GM21390 (cell line): ENCODE data around the gene DNTTIP2.
"Not testable (repeated sequence)": the region's sequence is repeated elsewhere in the genome, so short reads cannot be mapped to it uniquely, and the experiment has no call there.

Experiments
- ATAC-seq: cut with Tn5 transposase; IDR thresholded peaks from one replicate; pipeline ENCODE4 v1.9.1; 2021; ENCODE audit not compliant: unreplicated experiment

The DNTTIP2 gene

GRCh38 chr1:93844262-93845045, 34.6 kb downstream of the DNTTIP2 start:
- ATAC-seq: no peak

- ATAC-seq: no peak
These were observed 36.1 kb downstream of the DNTTIP2 start for GRCh38 chr1:93842750-93843500.

GRCh38 chr1:93841771-93842170, 37.2 kb downstream of the DNTTIP2 start:
- no peak for ATAC-seq

- no peak for ATAC-seq
These were observed 38.0 kb downstream of the DNTTIP2 start for GRCh38 chr1:93840956-93841482.

GRCh38 chr1:93839753-93840152, 39.3 kb downstream of the DNTTIP2 start:
- no peak for ATAC-seq

- ATAC-seq: no peak
These were observed 39.7 kb downstream of the DNTTIP2 start for GRCh38 chr1:93839307-93839706.

- no peak for ATAC-seq
These were observed 41.0 kb downstream of the DNTTIP2 start for GRCh38 chr1:93837961-93838360.

GRCh38 chr1:93833293-93833692, 45.7 kb downstream of the DNTTIP2 start:
- not testable (repeated sequence) for ATAC-seq

- ATAC-seq: no peak
These were observed 49.9 kb downstream of the DNTTIP2 start for GRCh38 chr1:93829061-93829460.

GRCh38 chr1:93828367-93828755, 50.6 kb downstream of the DNTTIP2 start:
- no peak for ATAC-seq

- ATAC-seq: no peak
These were observed 51.2 kb downstream of the DNTTIP2 start for GRCh38 chr1:93827633-93828366.

- peak; percentile 43 for ATAC-seq
These were observed 51.9 kb downstream of the DNTTIP2 start for GRCh38 chr1:93827128-93827527.

- ATAC-seq: no peak
These were observed 54.2 kb downstream of the DNTTIP2 start for GRCh38 chr1:93824834-93825233.

- no peak for ATAC-seq
These were observed 56.1 kb downstream of the DNTTIP2 start for GRCh38 chr1:93822730-93823425.

- no peak for ATAC-seq
These were observed 57.4 kb downstream of the DNTTIP2 start for GRCh38 chr1:93821423-93822144.

GRCh38 chr1:93820554-93821422, 58.2 kb downstream of the DNTTIP2 start:
- ATAC-seq: no peak

GRCh38 chr1:93818570-93818959, 60.4 kb downstream of the DNTTIP2 start:
- ATAC-seq: no peak

- no peak for ATAC-seq
These were observed 61.0 kb downstream of the DNTTIP2 start for GRCh38 chr1:93817819-93818569.
